D721Med (cell line): Measurements from ENCODE around the gene USP3.

ENCODE experiments used
- DNase-seq: peaks from one replicate; pipeline ENCODE4 v3.0.0; 2011; ENCODE audit warnings: low spot score; ENCODE audit not compliant: insufficient read length
- FAIRE-seq: peaks from 2 replicates; lab custom pipeline; 2011; peaks lifted over from hg19 to GRCh38; lab: Jason Lieb, UNC
- TF ChIP-seq, protein P1 (sequence below): IDR thresholded peaks from 2 replicates; pipeline ENCODE4 v1.5.1; 2012; ENCODE audit warnings: mild to moderate bottlenecking, control low read depth; ENCODE audit not compliant: insufficient read depth; ENCODE audit errors: missing control alignments

USP3 gene

GRCh38 chr15:63535689-63536088 lies 31.3 kb downstream of the USP3 start:
- no peak for FAIRE-seq

DNA sequence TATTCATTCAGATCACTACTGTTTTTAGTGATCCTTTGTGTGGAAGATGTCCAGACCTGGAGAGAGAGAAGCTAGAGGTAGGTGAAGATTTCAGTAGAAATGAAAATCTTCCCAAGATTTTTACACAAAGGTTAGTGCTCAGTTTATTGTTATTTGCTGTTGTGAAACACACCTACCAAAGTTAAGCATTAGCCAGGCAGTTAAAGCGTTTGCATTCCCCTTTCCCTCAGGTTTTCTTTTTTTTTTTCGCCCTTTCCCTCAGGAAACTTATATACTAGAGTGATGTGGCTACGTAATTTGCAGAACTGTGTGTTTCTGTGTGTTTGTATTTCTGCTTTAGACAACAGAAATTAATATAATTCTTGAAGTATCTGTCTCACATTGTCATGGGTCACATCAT lies 34.5 kb downstream of the USP3 start:
- DNase-seq (no peak), FAIRE-seq (no peak)
- TF ChIP-seq, protein P1, sequence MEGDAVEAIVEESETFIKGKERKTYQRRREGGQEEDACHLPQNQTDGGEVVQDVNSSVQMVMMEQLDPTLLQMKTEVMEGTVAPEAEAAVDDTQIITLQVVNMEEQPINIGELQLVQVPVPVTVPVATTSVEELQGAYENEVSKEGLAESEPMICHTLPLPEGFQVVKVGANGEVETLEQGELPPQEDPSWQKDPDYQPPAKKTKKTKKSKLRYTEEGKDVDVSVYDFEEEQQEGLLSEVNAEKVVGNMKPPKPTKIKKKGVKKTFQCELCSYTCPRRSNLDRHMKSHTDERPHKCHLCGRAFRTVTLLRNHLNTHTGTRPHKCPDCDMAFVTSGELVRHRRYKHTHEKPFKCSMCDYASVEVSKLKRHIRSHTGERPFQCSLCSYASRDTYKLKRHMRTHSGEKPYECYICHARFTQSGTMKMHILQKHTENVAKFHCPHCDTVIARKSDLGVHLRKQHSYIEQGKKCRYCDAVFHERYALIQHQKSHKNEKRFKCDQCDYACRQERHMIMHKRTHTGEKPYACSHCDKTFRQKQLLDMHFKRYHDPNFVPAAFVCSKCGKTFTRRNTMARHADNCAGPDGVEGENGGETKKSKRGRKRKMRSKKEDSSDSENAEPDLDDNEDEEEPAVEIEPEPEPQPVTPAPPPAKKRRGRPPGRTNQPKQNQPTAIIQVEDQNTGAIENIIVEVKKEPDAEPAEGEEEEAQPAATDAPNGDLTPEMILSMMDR = no peak

More at GRCh38 chr15:63535689-63536088, 31.3 kb downstream of the USP3 start:
- no peak for DNase-seq
- TF ChIP-seq, protein P1 = no peak

DNA sequence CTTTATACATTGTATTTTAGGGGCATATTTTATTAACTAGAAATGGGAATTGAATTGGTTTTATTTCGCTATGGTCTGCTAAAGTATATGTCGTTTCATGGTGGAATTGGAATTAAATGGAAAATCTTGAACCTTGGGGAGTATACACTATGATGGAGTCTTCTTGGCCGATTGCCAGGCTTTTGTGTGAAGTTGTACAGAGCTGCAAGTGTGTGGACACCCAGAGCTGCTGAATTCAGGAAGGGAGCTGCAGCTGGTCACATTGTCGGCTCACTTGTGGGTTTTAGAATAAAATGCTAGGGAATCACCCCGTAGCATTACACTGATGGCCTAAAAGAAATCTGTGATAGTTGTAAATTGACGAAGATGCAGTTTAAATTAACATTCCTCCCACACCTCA lies 35.1 kb downstream of the USP3 start:
- DNase-seq (no peak), FAIRE-seq (no peak)

GRCh38 chr15:63539998-63540397 lies 35.6 kb downstream of the USP3 start:
- no peak for FAIRE-seq
- TF ChIP-seq, protein P1 = no peak
- no peak for DNase-seq

More for the DNA sequence above, 35.1 kb downstream of the USP3 start:
- TF ChIP-seq, protein P1 = no peak

GRCh38 chr15:63540449-63540848 lies 36.1 kb downstream of the USP3 start:
- no peak for DNase-seq
- TF ChIP-seq, protein P1 = no peak
- FAIRE-seq = no peak

GRCh38 chr15:63544258-63545026 lies 40.0 kb downstream of the USP3 start:
- DNase-seq (no peak), FAIRE-seq (no peak)
- TF ChIP-seq, protein P1 = no peak

DNA sequence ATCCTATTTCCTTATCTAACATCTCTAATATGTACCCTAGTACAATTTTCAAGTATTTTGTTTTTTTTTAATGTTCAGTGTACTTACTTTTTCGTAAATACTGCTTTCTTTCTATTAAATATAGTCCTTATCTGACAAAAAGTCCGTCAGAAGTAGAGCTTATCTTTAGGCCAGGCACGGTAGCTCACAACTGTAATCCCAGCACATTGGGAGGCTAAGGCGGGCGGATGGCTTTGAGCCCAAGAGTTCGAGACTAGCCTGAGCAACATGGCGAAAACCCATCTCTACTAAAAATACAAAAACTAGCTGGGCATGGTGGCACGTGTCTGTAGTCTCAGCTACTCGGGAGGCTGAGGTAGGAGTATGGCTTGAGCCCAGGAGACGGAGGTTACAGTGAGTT lies 41.1 kb downstream of the USP3 start:
- DNase-seq (no peak), FAIRE-seq (no peak)

More for the DNA sequence above, 41.1 kb downstream of the USP3 start:
- TF ChIP-seq, protein P1 = no peak
